Measurements from ENCODE around the gene ZNF575. TPM values are rescaled to one million over a fixed set of nuclear protein-coding genes. Genes with fewer than 3 reads are reported as not detected.
A peak's percentile ranks its signal among the peaks of the same experiment; 100 is the strongest.

Gene ZNF575
- total RNA-seq, 1 experiment from 2014 or later, result 0.13 TPM

DNA sequence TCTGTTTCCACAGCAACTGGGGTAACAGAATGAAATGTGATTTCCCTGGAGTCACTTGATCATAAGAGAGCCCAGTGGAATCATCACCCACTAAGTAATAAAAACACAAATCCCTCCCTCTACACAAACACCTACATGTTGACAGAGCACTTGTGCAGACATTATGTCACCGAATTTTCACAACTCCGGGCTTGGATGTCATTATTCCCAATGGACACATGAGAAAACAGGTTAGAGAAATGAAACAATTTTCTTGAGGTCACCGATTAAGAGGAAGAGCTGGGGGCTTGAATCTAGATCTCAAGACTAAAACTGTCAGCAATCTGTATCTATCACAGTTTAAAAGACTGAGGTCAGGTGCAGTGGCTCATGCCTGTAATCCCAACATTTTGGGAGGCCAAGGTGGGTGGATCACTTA, 39.2 kb downstream of the ZNF575 start:
- CTCF ChIA-PET, result interaction anchor here (2.5 to 2.8 kb wide), 2 partner anchors 23 to 37 kb away, joined by 14 to 16 read pairs; partner anchors contain the start of genes IRGQ and ZNF576
- POLR2A ChIA-PET, result no interaction called here
- H3K4me3 Mint-ChIP-seq, result no peak overlapping the region
- ATAC-seq, result no peak
- DNase-seq (ENCODE audit: low spot score), result no peak
- H3K27ac Mint-ChIP-seq, result no peak overlapping the region
- TF ChIP-seq SP1 (CRISPR knock-in tag; conservative IDR thresholded peaks at IDR 0.05) (no peak), OVOL2 (CRISPR knock-in tag; IDR thresholded peaks at IDR 0.05; ENCODE audit: borderline replicate concordance) (no peak), RELA (CRISPR knock-in tag; IDR thresholded peaks at IDR 0.05; ENCODE audit: borderline replicate concordance) (no peak), ZNF138 (CRISPR knock-in tag; conservative IDR thresholded peaks at IDR 0.05) (no peak), ZBTB21 (CRISPR knock-in tag; IDR thresholded peaks at IDR 0.05; ENCODE audit: borderline replicate concordance) (no peak), ZNF263 (CRISPR knock-in tag; IDR thresholded peaks at IDR 0.05; ENCODE audit: low read depth) (no peak), IRF2 (CRISPR knock-in tag; IDR thresholded peaks at IDR 0.05; ENCODE audit: borderline replicate concordance, low read depth) (no peak), NFE2L1 (CRISPR knock-in tag; IDR thresholded peaks at IDR 0.05) (no peak), GABPB1 (CRISPR knock-in tag; IDR thresholded peaks at IDR 0.05) (no peak), FOXK1 (CRISPR knock-in tag; IDR thresholded peaks at IDR 0.05) (no peak)
- TF ChIP-seq, protein P1, sequence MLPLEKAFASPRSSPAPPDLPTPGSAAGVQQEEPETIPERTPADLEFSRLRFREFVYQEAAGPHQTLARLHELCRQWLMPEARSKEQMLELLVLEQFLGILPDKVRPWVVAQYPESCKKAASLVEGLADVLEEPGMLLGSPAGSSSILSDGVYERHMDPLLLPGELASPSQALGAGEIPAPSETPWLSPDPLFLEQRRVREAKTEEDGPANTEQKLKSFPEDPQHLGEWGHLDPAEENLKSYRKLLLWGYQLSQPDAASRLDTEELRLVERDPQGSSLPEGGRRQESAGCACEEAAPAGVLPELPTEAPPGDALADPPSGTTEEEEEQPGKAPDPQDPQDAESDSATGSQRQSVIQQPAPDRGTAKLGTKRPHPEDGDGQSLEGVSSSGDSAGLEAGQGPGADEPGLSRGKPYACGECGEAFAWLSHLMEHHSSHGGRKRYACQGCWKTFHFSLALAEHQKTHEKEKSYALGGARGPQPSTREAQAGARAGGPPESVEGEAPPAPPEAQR (CRISPR knock-in tag; IDR thresholded peaks at IDR 0.05), result no peak
- TF ChIP-seq, protein P2, sequence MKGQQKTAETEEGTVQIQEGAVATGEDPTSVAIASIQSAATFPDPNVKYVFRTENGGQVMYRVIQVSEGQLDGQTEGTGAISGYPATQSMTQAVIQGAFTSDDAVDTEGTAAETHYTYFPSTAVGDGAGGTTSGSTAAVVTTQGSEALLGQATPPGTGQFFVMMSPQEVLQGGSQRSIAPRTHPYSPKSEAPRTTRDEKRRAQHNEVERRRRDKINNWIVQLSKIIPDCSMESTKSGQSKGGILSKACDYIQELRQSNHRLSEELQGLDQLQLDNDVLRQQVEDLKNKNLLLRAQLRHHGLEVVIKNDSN (CRISPR knock-in tag; IDR thresholded peaks at IDR 0.05), result no peak
- TF ChIP-seq, protein P3, sequence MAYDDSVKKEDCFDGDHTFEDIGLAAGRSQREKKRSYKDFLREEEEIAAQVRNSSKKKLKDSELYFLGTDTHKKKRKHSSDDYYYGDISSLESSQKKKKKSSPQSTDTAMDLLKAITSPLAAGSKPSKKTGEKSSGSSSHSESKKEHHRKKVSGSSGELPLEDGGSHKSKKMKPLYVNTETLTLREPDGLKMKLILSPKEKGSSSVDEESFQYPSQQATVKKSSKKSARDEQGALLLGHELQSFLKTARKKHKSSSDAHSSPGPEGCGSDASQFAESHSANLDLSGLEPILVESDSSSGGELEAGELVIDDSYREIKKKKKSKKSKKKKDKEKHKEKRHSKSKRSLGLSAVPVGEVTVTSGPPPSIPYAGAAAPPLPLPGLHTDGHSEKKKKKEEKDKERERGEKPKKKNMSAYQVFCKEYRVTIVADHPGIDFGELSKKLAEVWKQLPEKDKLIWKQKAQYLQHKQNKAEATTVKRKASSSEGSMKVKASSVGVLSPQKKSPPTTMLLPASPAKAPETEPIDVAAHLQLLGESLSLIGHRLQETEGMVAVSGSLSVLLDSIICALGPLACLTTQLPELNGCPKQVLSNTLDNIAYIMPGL (CRISPR knock-in tag; IDR thresholded peaks at IDR 0.05), result no peak
- TF ChIP-seq, protein P4, sequence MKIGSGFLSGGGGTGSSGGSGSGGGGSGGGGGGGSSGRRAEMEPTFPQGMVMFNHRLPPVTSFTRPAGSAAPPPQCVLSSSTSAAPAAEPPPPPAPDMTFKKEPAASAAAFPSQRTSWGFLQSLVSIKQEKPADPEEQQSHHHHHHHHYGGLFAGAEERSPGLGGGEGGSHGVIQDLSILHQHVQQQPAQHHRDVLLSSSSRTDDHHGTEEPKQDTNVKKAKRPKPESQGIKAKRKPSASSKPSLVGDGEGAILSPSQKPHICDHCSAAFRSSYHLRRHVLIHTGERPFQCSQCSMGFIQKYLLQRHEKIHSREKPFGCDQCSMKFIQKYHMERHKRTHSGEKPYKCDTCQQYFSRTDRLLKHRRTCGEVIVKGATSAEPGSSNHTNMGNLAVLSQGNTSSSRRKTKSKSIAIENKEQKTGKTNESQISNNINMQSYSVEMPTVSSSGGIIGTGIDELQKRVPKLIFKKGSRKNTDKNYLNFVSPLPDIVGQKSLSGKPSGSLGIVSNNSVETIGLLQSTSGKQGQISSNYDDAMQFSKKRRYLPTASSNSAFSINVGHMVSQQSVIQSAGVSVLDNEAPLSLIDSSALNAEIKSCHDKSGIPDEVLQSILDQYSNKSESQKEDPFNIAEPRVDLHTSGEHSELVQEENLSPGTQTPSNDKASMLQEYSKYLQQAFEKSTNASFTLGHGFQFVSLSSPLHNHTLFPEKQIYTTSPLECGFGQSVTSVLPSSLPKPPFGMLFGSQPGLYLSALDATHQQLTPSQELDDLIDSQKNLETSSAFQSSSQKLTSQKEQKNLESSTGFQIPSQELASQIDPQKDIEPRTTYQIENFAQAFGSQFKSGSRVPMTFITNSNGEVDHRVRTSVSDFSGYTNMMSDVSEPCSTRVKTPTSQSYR (CRISPR knock-in tag; IDR thresholded peaks at IDR 0.05), result no peak
- H3K36me3 Mint-ChIP-seq, result no peaks in the 10 kb centered on the region; the same call in 1 of the 2 replicates
- H3K27me3 Mint-ChIP-seq (ENCODE audit: low read depth), result no peaks in the 10 kb centered on the region; the same call in 1 of the 2 replicates
- peaks cover 24% of the 10 kb centered on the region for H3K4me1 Mint-ChIP-seq
- H3K9me3 Mint-ChIP-seq, result no peaks in the 10 kb centered on the region

DNA sequence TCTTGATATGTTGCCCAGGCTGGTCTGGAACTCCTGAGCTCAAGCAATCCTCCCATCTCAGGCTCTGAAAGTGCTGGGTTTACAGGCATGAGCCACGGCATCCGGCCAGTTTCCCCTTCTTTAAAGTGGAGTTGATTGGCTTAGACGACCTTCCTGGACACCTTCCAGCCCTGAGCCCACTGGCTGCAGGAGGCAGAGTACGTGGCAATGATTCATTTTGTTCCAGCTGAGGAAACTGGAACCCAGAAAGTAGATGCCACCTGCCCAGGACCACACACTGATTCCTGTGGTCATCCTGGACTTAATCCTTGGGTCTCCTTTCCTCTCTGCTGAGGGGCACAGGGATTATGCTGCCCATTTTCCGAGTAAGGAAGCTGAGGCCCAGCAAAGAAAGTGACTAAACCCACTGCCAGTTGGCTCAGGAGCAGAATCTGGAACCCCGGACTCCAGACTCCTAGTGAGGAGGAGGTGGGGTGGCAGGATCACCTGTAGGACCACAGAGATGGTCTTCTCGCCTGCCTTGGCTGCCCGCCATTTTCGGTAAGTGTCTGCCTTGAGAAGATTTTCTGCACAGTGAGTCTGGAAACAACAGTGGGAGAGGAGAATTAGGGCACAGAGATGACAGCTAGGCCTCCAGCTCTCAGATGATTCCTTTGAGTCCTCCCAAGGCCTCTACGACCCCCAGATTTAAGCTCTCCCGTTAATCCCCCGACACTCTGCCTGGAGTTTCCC, 41.6 kb downstream of the ZNF575 start:
- no peak for DNase-seq (ENCODE audit: low spot score)
- Mint-ChIP-seq H3K4me1 (peaks cover 33% of the 10 kb centered on the region), H3K36me3 (no peaks in the 10 kb centered on the region; the same call in 1 of the 2 replicates), H3K4me3 (peak overlapping the region; percentile 96), H3K9me3 (no peaks in the 10 kb centered on the region), H3K27ac (peak overlapping the region; percentile 91; the same call in 1 of the 2 replicates), H3K27me3 (ENCODE audit: low read depth) (no peaks in the 10 kb centered on the region; the same call in none of the 2 replicates)
- ATAC-seq, result no peak
- ChIA-PET POLR2A (interaction anchor here (1.0 kb wide), 1 partner anchor 20 kb away, joined by 4 read pairs; no protein-coding TSS in a partner anchor), CTCF (interaction anchor here (0.6 to 2.8 kb wide), 6 partner anchors 12 to 1182 kb away, joined by 3 to 18 read pairs (median 4); partner anchors contain the start of genes IRGQ and ZNF576)
- TF ChIP-seq, protein P4 (CRISPR knock-in tag; IDR thresholded peaks at IDR 0.05), result no peak
- no peak for TF ChIP-seq CREB1 (CRISPR knock-in tag; IDR thresholded peaks at IDR 0.05)
- TF ChIP-seq, protein P5, sequence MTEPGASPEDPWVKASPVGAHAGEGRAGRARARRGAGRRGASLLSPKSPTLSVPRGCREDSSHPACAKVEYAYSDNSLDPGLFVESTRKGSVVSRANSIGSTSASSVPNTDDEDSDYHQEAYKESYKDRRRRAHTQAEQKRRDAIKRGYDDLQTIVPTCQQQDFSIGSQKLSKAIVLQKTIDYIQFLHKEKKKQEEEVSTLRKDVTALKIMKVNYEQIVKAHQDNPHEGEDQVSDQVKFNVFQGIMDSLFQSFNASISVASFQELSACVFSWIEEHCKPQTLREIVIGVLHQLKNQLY (CRISPR knock-in tag; IDR thresholded peaks at IDR 0.05), result no peak
- TF ChIP-seq FOXK1 (CRISPR knock-in tag; IDR thresholded peaks at IDR 0.05), result no peak
- TF ChIP-seq, protein P6, sequence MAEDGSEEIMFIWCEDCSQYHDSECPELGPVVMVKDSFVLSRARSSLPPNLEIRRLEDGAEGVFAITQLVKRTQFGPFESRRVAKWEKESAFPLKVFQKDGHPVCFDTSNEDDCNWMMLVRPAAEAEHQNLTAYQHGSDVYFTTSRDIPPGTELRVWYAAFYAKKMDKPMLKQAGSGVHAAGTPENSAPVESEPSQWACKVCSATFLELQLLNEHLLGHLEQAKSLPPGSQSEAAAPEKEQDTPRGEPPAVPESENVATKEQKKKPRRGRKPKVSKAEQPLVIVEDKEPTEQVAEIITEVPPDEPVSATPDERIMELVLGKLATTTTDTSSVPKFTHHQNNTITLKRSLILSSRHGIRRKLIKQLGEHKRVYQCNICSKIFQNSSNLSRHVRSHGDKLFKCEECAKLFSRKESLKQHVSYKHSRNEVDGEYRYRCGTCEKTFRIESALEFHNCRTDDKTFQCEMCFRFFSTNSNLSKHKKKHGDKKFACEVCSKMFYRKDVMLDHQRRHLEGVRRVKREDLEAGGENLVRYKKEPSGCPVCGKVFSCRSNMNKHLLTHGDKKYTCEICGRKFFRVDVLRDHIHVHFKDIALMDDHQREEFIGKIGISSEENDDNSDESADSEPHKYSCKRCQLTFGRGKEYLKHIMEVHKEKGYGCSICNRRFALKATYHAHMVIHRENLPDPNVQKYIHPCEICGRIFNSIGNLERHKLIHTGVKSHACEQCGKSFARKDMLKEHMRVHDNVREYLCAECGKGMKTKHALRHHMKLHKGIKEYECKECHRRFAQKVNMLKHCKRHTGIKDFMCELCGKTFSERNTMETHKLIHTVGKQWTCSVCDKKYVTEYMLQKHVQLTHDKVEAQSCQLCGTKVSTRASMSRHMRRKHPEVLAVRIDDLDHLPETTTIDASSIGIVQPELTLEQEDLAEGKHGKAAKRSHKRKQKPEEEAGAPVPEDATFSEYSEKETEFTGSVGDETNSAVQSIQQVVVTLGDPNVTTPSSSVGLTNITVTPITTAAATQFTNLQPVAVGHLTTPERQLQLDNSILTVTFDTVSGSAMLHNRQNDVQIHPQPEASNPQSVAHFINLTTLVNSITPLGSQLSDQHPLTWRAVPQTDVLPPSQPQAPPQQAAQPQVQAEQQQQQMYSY (CRISPR knock-in tag; IDR thresholded peaks at IDR 0.05), result no peak
- no peak for TF ChIP-seq NFYB (CRISPR knock-in tag; conservative IDR thresholded peaks at IDR 0.05; ENCODE audit: low read depth)
- no peak for TF ChIP-seq NR2C2 (CRISPR knock-in tag; IDR thresholded peaks at IDR 0.05)
- no peak for TF ChIP-seq ZNF138 (CRISPR knock-in tag; conservative IDR thresholded peaks at IDR 0.05)

All from WTC11 (cell line).